ENCODE results near the gene CIB4. TPM values are rescaled to one million over a fixed set of nuclear protein-coding genes. Genes with fewer than 3 reads are reported as not detected.
"Not testable (repeated sequence)": the region's sequence is repeated elsewhere in the genome, so short reads cannot be mapped to it uniquely, and the experiment has no call there.

The CIB4 gene
- total RNA-seq, 2 experiments from 2014 or later = not detected

GRCh38 chr2:26672818-26673393 lies 31.7 kb upstream of the CIB4 start:
- peaks cover 41% of the 10 kb centered on the region for H3K27me3 Mint-ChIP-seq
- H3K4me3 Mint-ChIP-seq = no peak overlapping the region
- peaks cover 6% of the 10 kb centered on the region for H3K4me1 Mint-ChIP-seq
- DNase-seq (no peak), ATAC-seq (no peak)
- H3K9me3 Mint-ChIP-seq (ENCODE audit: low read depth) = no peaks in the 10 kb centered on the region
- CTCF ChIA-PET = no interaction called here
- H3K27ac Mint-ChIP-seq = no peak overlapping the region
- no peaks in the 10 kb centered on the region for H3K36me3 Mint-ChIP-seq

GRCh38 chr2:26672112-26672817 lies 31.1 kb upstream of the CIB4 start:
- H3K27me3 Mint-ChIP-seq = peaks cover 38% of the 10 kb centered on the region
- no peak overlapping the region for H3K27ac Mint-ChIP-seq

GRCh38 chr2:26671691-26672090 lies 30.5 kb upstream of the CIB4 start:
- H3K9me3 Mint-ChIP-seq (ENCODE audit: low read depth) = no peaks in the 10 kb centered on the region

More at GRCh38 chr2:26672112-26672817, 31.1 kb upstream of the CIB4 start:
- CTCF ChIA-PET = no interaction called here
- no peak for ATAC-seq
- no peak for DNase-seq
- Mint-ChIP-seq H3K4me1 (peaks cover 6% of the 10 kb centered on the region), H3K36me3 (no peaks in the 10 kb centered on the region), H3K4me3 (no peak overlapping the region), H3K9me3 (ENCODE audit: low read depth) (no peaks in the 10 kb centered on the region)

GRCh38 chr2:26670931-26671460 lies 29.8 kb upstream of the CIB4 start:
- Mint-ChIP-seq H3K4me1 (peaks cover 6% of the 10 kb centered on the region), H3K4me3 (no peak overlapping the region), H3K9me3 (ENCODE audit: low read depth) (no peaks in the 10 kb centered on the region), H3K36me3 (no peaks in the 10 kb centered on the region), H3K27ac (no peak overlapping the region), H3K27me3 (peaks cover 42% of the 10 kb centered on the region)
- DNase-seq (no peak), ATAC-seq (no peak)
- CTCF ChIA-PET = no interaction called here

More at GRCh38 chr2:26671691-26672090, 30.5 kb upstream of the CIB4 start:
- Mint-ChIP-seq H3K4me1 (peaks cover 6% of the 10 kb centered on the region), H3K27ac (no peak overlapping the region), H3K36me3 (no peaks in the 10 kb centered on the region), H3K4me3 (no peak overlapping the region), H3K27me3 (peaks cover 40% of the 10 kb centered on the region)
- CTCF ChIA-PET = no interaction called here
- ATAC-seq = no peak
- DNase-seq = no peak

- ATAC-seq = no peak
- Mint-ChIP-seq H3K27ac (no peak overlapping the region), H3K9me3 (ENCODE audit: low read depth) (no peaks in the 10 kb centered on the region), H3K4me1 (peaks cover 6% of the 10 kb centered on the region), H3K27me3 (peaks cover 46% of the 10 kb centered on the region), H3K4me3 (no peak overlapping the region), H3K36me3 (no peaks in the 10 kb centered on the region)
- no peak for DNase-seq
- CTCF ChIA-PET = no interaction called here
These were observed 29.0 kb upstream of the CIB4 start for GRCh38 chr2:26670171-26670570.

- Mint-ChIP-seq H3K4me1 (peaks cover 6% of the 10 kb centered on the region), H3K9me3 (ENCODE audit: low read depth) (no peaks in the 10 kb centered on the region), H3K27ac (no peak overlapping the region), H3K36me3 (no peaks in the 10 kb centered on the region), H3K4me3 (no peak overlapping the region), H3K27me3 (peaks cover 51% of the 10 kb centered on the region)
- ATAC-seq (no peak), DNase-seq (no peak)
- CTCF ChIA-PET = no interaction called here
These were observed 27.9 kb upstream of the CIB4 start for GRCh38 chr2:26668856-26669750.

- peaks cover 6% of the 10 kb centered on the region for H3K4me1 Mint-ChIP-seq
- DNase-seq (peak; percentile 21), ATAC-seq (no peak)
- H3K36me3 Mint-ChIP-seq = no peaks in the 10 kb centered on the region
- H3K9me3 Mint-ChIP-seq (ENCODE audit: low read depth) = no peaks in the 10 kb centered on the region
- no peak overlapping the region for H3K4me3 Mint-ChIP-seq
- CTCF ChIA-PET = interaction anchor here (0.6 kb wide), 1 partner anchor 269 kb away, joined by 3 read pairs; no protein-coding TSS in a partner anchor
- H3K27me3 Mint-ChIP-seq = peaks cover 57% of the 10 kb centered on the region
- no peak overlapping the region for H3K27ac Mint-ChIP-seq
These were observed 26.9 kb upstream of the CIB4 start for GRCh38 chr2:26668041-26668440.

- DNase-seq = no peak
- H3K27ac Mint-ChIP-seq = no peak overlapping the region
- peaks cover 48% of the 10 kb centered on the region for H3K27me3 Mint-ChIP-seq
- peaks cover 6% of the 10 kb centered on the region for H3K4me1 Mint-ChIP-seq
- ATAC-seq = no peak
- no peaks in the 10 kb centered on the region for H3K36me3 Mint-ChIP-seq
- H3K4me3 Mint-ChIP-seq = no peak overlapping the region
- CTCF ChIA-PET = no interaction called here
- no peaks in the 10 kb centered on the region for H3K9me3 Mint-ChIP-seq (ENCODE audit: low read depth)
These were observed 25.5 kb upstream of the CIB4 start for GRCh38 chr2:26666671-26667070.

- ATAC-seq; H3K36me3 Mint-ChIP-seq; H3K9me3 Mint-ChIP-seq (ENCODE audit: low read depth); CTCF ChIA-PET; H3K4me3 Mint-ChIP-seq; DNase-seq; H3K4me1 Mint-ChIP-seq; H3K27ac Mint-ChIP-seq: not testable (repeated sequence)
- peaks cover 47% of the 10 kb centered on the region for H3K27me3 Mint-ChIP-seq
These were observed 24.1 kb upstream of the CIB4 start for GRCh38 chr2:26665296-26665695.

- CTCF ChIA-PET = no interaction called here
- no peaks in the 10 kb centered on the region for H3K36me3 Mint-ChIP-seq
- H3K4me3 Mint-ChIP-seq = no peak overlapping the region
- peaks cover 24% of the 10 kb centered on the region for H3K27me3 Mint-ChIP-seq
- ATAC-seq (no peak), DNase-seq (no peak)
- peaks cover 6% of the 10 kb centered on the region for H3K9me3 Mint-ChIP-seq (ENCODE audit: low read depth)
- no peaks in the 10 kb centered on the region for H3K4me1 Mint-ChIP-seq
- no peak overlapping the region for H3K27ac Mint-ChIP-seq
These were observed 19.3 kb upstream of the CIB4 start for GRCh38 chr2:26660363-26660962.

GRCh38 chr2:26658691-26659346 lies 17.7 kb upstream of the CIB4 start:
- CTCF ChIA-PET = no interaction called here
- ATAC-seq = no peak
- peak; percentile 5 for DNase-seq
- Mint-ChIP-seq H3K4me1 (no peaks in the 10 kb centered on the region), H3K9me3 (ENCODE audit: low read depth) (peaks cover 6% of the 10 kb centered on the region), H3K4me3 (no peak overlapping the region), H3K36me3 (no peaks in the 10 kb centered on the region), H3K27me3 (peaks cover 17% of the 10 kb centered on the region), H3K27ac (no peak overlapping the region)

GRCh38 chr2:26657265-26657664 lies 16.1 kb upstream of the CIB4 start:
- ATAC-seq = no peak
- H3K9me3 Mint-ChIP-seq (ENCODE audit: low read depth) = peaks cover 6% of the 10 kb centered on the region
- DNase-seq = no peak
- CTCF ChIA-PET = no interaction called here
- no peaks in the 10 kb centered on the region for H3K4me1 Mint-ChIP-seq
- no peaks in the 10 kb centered on the region for H3K36me3 Mint-ChIP-seq
- H3K4me3 Mint-ChIP-seq = no peak overlapping the region
- H3K27ac Mint-ChIP-seq = no peak overlapping the region
- peaks cover 19% of the 10 kb centered on the region for H3K27me3 Mint-ChIP-seq
